Adrenal gland (tissue), 5 donors: ENCODE results near the gene CDKAL1.

Experiments
- CTCF ChIP-seq, 6 experiments: fragments of 450-650 bp in 4 of 6; fragments of 200-600 bp in 2 of 6; sonication (generic) in 1 of 6; IDR thresholded peaks; 1 replicate in 5 of 6; 2 replicates in 1 of 6; pipeline versions ENCODE4 v1.5.1 to v1.8.0; 2016 to 2021; ENCODE audit warnings: antibody characterized with exemption in 6 of 6, mild to moderate bottlenecking in 2 of 6, moderate library complexity in 1 of 6
- POLR2A ChIP-seq, 2 donors: fragments of 450-650 bp; IDR thresholded peaks; one replicate each; pipeline ENCODE4 v1.6.1; 2017; ENCODE audit warnings: antibody characterized with exemption in 2 of 2, mild to moderate bottlenecking in 2 of 2, moderate library complexity in 1 of 2
- donor health status: DM: no; HTN: no; CAD: no.

- TF ChIP-seq CTCF (IDR thresholded peaks at IDR 0.05) (no peak), POLR2A (IDR thresholded peaks at IDR 0.05) (no peak)
Observed at GRCh38 chr6:20747991-20748390, 213.7 kb downstream of the CDKAL1 start.
